ENCODE measurements around the gene ADRA2C.

DNA sequence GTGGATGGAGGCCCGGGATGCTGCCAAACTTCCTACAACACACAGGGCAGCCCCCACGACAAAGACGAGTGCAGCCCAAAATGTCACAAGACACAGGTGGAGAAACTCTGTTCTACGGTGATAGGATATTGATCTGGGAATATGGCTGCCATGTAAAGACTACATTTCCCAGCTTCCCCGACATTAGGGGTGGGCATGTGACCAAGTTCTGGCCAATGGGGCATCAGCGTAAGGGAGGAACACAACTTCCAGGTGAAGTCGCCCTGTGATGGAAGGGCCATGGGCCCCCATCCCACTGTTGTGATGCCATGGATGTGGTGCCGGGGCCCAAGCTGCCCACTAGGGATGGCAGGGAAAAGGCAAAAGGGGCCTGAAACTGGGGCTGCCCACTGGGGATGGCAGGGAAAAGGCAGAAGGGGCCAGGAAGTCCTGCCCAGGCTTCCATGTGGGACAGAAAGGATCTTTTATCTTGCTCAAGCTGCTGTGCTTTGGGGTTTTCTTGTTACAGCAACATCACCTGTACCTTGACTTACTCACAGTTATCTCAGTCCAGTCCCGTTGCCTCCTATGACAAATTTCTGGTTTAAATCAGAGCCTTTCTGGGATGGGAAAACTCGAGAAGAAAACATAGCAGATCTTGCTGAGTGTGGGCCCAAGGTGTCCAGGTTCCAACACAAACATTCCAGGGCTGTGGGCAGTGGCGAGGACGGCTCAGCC, 9.7 kb upstream of the ADRA2C start:
- TF ChIP-seq POLR2AphosphoS5 (IDR thresholded peaks at IDR 0.05; ENCODE audit: low read depth, low read length): no peak
- TF ChIP-seq POLR2A (IDR thresholded peaks at IDR 0.05; ENCODE audit: low read depth, low read length): no peak
